HG03066 (cell line): ENCODE data around the gene SEC14L1.
A peak's percentile ranks its signal among the peaks of the same experiment; 100 is the strongest.
"Not testable (repeated sequence)": the region's sequence is repeated elsewhere in the genome, so short reads cannot be mapped to it uniquely, and the experiment has no call there.

ENCODE experiments used
- ATAC-seq: cut with Tn5 transposase; IDR thresholded peaks from one replicate; pipeline ENCODE4 v1.9.1; 2021; ENCODE audit warnings: low read depth; ENCODE audit not compliant: unreplicated experiment

The SEC14L1 gene

DNA sequence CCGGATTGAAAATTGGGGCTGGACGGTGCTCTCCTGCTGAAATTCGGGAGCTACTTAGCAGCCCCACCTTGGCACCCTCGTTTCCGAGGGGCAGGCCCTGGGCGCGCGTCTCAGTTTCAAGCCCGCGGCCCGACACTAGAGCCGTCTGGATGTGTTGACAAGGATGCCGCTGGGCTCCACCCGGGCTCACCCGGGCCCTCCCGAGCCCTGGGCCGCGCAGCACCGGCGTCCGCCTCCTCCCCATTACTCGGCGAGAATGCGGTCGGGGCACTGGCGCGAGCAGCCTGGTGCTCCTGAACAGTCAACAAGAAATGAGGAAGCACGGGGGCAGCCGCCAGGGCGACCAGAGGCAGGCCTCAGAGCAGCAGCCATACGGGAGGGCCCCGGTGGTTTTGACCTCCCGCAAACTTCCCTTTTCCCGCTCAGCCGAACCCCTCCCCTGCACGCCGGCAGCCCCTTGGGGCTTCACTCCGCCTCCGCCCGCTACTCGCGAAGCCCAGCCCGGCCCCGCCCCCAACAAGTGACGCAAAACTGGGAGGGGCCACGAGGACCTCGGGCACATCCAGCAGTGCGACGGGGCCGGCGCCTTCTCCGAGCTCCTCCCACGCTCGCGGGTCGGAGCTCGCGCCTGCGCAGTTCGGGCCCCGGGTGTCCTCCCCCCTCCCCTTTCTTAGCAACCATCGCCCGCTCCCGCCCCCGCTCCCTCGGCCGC, 447 bp upstream of the SEC14L1 start:
- peak; percentile 78 for ATAC-seq

DNA sequence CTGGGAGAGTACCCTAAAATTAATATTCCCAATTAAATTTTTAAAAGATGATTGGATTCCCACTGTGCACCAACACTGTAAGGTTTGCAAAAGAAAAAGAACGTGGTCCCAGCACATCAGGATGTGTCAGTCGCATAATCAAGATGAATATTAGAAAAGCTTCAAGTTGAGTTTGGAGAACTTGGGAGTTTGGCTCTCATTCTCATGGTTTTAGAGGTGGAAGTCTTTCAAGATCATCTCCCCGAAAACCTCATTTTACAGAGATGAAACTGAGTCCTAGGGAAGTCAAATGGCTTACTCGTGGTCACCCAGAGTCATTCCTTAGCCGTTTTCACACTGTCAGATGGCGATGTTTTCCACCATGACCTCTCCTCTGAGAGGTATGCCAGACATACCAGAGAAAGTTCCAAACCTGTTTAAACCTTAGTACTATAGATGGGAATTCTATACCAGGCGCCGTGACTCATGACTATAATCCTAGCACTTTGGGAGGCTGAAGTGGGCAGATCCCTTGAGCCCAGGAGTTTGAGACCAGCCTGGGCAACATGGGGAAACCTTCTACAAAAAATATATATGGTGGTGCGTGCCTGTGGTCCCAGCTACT, 1.2 kb downstream of the SEC14L1 start:
- no peak for ATAC-seq

DNA sequence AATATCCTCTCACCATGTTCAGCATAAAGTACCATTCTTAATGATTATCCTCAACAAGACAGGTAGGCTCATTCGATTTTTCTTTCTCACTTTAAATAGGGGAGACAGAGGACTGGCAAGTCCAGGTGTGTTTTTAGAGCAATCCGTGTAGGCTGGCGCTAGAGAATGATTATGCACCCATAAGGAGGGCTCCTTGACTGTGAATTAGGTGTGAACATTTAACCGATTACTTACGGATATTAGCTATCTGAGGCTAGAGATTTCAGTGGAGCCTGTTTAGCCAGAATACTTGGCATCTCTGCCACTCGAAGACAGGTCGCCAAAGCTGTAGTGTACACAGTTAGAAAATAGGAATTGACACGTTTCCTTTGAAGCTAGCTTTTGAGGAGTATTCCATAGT, 1.9 kb downstream of the SEC14L1 start:
- ATAC-seq = no peak

DNA sequence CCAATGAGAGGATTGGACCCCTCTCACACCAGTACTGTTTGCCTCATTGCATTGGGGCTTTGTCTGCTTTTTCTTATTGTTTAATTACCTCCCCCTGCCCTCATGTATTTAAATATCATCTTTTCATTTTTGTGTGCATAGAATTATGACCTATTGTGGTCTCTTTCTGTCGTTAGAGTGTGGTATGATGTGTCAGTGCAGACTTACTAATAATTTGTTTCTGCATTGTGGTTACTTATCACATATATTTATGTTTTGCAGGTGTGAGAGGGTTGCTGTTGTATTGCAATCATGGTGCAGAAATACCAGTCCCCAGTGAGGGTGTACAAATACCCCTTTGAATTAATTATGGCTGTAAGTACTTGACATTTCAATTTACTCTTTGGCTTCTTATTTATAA, 2.5 kb downstream of the SEC14L1 start:
- no peak for ATAC-seq

DNA sequence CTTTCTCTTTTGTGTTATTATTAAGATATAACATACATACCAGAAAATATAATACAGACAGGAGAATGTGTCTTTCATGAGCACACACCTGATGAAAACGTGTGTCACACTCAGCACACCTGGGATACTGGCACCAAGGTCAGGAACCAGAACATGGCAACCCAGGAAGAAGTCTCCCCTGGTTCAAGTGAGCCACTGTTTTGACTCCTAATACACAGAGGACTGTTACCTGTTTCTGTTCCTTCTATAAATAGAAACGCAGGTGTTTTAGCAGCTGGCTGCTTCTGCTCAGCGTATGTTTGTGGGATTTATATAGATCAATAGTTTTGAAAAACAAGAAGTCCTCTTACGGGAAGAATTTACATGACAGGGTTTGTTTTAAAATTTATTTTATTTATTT, 3.5 kb downstream of the SEC14L1 start:
- ATAC-seq = no peak

DNA sequence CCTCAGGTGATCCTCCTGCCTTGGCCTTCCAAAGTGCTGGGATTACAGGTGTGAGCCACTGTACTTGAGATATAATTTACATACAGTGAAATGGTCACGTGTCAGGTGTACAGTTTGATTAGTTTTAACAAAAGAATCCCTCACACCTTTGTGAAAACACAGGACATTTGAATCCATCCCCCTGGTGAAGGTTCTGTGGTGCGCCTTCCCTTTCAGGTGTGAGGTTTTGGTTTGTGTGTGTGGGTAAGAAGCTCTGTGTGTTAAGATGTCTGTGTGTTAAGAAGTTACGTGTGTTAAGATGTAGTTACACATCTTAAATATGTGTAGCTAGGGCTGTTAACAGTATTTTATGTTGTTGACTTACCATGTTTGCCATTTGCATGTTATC, 4.4 kb downstream of the SEC14L1 start:
- no peak for ATAC-seq

DNA sequence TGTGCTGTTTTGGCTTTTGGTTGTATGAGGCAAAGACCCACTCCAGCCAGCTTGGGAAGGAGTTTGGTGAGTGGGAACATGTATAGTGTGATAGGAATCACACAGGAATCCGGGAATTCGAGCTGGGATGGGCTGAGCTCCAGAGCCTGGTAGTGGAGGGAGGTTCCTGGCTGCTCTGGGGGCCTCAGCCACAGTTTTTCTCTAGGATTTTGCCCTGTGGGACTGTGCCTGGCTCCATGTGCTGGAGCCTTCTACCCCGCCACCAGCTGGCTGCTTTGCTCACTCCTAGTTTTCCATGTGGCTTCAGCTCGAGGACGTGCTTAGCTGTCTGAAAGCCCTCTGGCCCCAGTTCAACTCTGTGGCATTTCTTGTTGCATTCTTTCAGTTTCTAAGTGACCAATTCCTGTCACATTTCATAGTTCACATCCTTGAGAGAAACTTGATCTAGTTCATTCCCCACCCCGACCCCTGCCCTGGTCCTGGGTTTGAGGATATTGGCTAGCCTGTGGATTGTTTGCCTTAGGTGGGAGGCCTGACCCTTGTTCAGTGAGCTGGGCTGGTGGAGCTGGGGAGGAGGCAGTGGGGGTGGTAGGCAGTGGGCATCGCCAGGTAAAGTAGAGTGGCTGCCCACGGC, 5.0 kb downstream of the SEC14L1 start:
- no peak for ATAC-seq

DNA sequence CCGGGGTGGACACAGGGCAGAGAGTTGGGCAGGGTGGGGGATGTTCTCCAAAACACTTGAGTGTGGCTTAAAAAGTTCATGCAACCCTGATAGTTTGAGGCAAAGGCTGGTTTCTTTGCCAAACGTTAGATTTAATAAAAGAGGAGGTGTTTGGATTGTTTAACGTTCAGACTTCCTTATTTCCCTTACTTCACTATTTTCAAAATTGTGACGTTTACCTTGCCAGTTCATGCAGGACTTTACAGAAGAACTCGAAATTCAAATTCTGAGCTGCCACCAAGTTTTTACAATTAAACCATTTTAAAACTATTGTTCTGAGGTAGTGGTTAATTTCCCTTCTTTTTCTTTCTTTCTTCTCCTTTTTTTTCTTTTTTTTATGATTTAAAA, 5.5 kb downstream of the SEC14L1 start:
- no peak for ATAC-seq

DNA sequence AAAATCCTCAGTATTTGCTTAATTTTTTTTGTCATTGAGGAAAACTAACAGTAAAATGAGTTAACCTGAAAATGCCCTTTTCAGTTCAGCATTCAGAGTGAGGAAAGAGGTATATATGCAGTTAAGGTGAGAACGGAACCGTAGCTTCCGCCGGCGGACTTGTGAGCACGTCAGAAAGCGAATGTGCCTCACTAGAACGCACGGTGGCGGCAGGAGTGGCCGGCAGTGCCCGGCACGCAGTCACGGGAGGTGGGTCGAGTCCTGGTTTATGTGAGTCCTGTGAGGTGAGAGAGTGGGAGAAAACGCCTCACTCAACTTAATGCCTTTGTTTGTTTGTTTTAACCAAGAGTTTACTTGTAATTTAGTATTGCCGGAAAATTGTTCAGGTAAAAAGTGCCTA, 6.1 kb downstream of the SEC14L1 start:
- no peak for ATAC-seq

DNA sequence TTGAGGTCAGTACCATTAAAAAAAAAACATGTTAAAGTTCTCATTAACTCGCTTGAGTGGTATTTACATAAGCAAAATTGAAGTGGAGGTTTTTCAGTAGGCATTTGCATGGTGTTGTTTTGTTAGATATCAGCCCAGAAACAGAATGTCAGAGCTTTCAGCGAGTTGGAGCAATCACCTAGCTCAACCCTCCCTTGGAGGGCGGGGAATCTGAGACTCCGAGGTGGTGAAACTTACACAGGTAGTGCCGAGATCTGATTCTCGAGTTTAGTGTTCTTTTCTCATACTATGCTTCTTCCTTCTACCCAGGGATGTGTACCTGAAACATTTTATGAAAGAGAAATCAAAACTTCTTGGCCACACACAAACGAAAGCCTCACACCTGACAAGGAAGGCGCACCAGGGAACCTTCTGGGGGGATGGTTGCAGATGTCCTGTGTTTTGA, 6.6 kb downstream of the SEC14L1 start:
- ATAC-seq = peak; percentile 46

DNA sequence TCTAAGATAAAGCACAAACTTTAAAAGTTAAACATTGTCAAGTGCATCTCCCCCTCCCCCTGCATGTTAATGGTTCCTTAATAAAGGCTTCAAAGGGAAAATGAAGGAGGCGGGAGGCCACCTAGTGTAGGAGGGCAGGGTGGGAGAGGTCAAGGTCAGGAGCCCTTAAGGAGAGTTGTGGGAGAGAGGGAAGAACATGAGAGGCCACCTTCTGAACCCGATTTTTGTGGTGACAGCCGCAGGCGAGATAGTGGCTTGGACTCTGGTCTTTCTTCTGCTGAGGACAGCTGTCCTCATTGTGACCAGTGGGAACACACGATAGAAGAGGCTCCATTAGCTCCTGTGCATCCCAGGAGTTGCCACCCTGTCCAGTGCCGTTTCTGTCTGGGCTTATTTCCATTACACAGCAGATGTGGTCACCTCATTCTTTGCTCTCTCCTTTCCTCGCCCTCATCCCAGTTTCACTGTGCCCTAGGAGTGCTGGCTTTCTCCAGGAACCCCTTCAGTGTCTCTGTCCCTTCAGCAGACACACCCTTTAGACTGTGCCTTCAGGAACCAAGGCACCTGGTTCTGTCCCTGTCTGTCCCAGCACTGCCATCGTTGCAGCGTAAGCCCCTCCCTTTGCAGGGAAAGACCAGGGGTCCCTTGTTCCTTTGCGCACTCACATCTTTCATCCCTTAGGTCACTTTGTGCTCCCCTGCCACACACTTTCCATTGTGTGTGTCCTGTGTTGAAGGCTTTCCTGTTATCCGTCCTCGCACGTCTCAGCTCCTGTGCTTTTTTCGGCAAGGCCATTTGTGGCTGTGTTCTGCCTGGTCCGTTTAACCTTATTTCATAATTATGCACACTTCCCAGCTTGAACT, 7.5 kb downstream of the SEC14L1 start:
- no peak for ATAC-seq

DNA sequence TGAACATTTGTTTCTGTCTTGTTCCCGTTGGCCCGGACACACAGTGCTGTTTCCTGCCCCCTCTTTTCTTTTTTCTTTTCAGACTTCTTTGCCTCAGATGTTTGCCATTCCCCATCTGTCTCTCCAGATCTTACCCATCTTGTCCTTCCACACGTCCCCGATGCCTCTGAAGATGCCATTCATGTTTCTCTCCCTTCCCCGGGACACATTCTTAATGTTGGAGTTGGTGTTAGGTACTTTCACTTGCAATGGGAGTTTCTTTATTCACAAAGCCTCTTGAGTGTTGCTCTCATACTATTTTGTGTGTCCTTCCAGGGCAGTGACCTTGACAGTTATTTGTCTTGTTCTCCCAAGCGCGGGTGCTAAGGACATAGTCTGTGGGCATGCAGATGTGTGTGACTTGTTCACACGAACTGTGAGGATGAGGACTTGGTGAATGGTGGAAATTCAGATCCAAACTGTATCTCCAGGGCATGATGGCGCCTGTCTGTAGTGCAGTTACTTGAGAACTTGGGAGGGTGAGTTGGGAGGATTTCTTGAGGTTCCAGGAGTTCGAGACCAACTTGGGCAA, 8.3 kb downstream of the SEC14L1 start:
- no peak for ATAC-seq

DNA sequence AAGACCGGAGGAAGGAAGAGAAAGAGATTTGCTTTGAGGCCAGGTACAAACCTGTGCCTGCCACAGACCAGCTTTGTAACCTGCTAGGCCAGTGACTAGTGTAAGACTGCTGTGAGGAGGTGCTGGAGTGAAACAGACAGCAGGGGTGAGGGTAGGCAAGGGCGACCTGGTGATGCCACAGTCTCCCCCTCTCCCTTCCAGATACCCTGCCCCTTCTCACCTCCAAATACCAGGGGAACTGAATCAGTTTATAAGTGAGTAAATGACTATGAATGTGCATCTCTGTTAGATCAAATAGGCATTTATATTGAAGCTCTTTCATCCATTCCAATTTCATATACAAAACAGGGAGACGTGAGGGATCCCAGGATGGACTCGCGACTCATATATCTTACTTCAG, 9.4 kb downstream of the SEC14L1 start:
- no peak for ATAC-seq

DNA sequence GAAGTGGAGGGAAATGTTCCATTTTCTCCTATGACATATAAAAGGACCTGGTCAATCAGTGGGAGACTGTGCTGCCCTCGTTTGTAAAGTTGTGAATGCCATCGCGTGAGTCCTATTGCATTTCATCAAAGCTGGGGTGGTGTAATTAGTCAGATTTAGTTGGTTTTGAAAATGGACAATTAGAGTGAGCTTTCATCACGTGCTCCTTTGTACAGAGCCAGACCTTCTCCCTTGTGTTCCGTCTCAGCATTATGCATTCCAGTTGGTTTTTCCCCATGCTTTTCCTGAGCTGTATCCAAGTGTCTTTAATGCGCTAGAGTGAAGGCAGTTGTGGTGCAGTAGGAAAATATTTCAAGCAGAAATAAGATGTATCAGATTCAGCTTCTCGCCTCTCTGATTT, 10.4 kb downstream of the SEC14L1 start:
- no peak for ATAC-seq

DNA sequence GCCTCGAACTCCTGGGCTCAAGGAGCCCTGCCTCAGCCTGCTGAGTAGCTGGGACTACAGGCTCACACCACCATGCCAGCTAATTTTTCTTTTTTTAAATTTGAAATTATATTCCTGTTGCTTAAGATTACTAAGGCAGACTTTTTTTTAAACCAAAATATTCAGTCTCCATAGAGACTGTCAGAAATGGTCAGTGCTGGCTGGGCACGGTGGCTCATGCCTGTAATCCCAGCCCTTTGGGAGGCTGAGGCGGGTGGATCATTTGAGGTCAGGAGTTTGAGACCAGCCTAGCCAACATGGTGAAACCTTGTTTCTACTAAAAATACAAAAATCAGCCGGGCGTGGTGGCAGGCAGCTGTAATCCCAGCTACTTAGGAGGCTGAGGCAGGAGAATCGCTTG, 11.3 kb downstream of the SEC14L1 start:
- ATAC-seq = not testable (repeated sequence)

DNA sequence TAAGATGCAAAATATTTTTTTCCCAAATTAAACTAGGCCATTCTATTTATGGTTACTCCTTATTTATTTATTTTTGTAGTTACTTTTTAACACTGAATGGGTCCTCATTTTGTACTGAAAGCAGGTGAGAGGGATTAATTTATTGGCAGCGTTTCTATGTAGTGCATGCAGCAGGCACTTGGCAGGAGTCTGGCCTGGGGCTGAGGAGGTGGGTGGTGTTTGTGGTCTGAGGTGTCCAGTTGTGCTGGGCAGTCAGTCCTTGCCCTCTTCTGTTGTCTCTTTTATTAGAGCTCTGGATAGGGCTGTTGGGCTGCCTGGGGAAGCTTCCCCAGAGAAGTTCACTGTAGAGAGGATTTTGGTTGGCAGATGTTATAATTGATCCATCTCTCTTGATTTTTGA, 12.7 kb downstream of the SEC14L1 start:
- no peak for ATAC-seq

DNA sequence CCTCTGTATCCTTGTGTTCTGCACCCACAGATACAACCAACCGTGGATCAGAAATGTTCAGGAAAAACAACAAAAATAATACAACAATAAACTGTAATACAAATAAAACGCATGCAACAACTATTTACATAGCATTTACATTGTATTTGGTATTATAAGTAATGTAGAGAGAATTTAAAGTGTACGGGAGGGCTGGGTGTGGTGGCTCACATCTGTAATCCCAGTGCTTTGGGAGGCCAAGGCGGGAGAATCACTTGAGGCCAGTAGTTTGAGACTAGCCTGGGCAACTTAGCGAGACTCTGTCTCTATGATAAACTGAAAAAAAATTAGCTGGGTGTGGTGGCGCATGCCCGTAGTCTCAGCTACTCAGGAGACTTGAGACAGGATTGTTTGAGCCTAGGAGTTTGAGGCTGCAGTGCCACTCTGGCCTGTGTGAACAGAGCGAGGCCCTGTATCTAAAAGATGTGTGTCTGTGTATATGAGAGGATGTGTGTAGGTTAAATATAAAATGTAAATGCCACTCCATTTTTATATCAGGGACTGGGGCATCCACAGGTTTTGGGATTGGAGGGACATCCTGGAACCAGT, 13.3 kb downstream of the SEC14L1 start:
- ATAC-seq = no peak

DNA sequence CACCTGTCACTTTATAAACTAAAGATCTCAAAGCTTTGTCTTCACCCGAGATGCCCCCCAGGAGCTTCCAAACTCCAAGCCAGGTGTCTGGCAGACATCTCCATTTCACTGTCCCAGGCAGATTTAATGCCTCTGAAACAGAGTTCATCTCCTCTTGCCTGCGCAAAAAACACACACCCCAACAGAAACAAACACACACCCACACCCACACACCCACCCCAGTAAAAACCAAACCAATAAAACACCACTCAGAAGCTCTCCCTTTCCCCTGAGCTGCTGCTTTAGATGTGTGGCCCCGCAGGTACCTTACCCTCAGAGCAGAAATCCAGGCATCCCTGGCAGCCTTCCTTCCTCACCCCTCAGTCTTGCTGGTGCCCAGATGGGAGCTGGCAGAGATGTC, 14.4 kb downstream of the SEC14L1 start:
- ATAC-seq = no peak

DNA sequence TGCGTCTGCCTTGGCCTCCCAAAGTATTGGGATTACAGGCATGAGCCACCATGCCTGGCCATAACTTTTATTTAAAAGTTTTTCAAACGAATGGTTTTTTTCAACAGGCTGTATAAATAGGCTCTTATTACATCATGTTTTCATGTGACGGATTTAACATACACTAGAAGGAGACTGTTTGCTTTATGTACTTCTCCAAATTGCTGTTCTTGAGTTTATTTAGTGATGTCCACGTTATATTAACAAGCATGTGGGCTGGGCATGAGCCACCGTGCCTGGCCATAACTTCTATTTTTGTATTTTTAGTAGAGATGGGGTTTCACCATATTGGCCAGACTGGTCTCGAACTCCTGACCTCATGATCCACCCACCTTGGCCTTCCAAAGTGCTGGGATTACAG, 17.0 kb downstream of the SEC14L1 start:
- ATAC-seq = not testable (repeated sequence)

DNA sequence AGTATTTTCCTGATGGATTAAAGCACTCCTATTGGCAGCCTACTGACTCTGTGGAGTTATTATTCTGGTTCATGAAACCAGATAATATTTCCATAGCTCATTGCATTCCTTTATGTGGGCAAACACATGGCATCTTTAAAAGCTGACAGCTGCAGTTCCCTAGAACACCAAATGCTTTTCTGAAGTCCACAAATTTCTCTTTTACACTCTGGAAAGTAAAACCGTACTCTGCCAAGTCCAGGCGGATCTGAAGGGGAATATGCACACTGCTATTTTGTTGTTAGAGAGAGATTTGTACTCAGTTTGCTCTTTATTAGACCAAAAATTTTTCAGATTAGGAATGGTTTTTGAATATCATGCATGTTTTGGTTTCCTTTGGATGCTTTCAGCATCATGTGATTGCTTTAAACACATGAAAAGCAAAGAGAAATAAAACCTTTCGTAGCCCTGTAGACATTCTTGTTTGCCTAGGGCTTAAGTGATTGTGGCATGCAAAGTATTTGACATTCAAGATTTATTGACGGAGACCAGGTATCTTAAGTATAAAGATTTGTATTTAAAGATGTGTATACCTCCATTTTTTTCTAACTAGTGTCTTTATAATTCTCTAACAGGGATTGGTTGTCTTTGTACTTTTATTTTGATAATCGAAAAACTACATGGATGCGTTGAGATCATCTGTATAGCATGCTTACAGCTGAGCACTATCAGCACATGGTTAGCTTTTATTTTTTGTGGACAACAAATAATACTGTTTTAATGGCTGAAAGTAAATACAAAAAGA, 19.5 kb downstream of the SEC14L1 start:
- ATAC-seq = no peak
